ENCODE data around the gene CCIN.

- TF ChIP-seq, protein P1, sequence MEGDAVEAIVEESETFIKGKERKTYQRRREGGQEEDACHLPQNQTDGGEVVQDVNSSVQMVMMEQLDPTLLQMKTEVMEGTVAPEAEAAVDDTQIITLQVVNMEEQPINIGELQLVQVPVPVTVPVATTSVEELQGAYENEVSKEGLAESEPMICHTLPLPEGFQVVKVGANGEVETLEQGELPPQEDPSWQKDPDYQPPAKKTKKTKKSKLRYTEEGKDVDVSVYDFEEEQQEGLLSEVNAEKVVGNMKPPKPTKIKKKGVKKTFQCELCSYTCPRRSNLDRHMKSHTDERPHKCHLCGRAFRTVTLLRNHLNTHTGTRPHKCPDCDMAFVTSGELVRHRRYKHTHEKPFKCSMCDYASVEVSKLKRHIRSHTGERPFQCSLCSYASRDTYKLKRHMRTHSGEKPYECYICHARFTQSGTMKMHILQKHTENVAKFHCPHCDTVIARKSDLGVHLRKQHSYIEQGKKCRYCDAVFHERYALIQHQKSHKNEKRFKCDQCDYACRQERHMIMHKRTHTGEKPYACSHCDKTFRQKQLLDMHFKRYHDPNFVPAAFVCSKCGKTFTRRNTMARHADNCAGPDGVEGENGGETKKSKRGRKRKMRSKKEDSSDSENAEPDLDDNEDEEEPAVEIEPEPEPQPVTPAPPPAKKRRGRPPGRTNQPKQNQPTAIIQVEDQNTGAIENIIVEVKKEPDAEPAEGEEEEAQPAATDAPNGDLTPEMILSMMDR (IDR thresholded peaks at IDR 0.05) = no peak
- TF ChIP-seq POLR2A (IDR thresholded peaks at IDR 0.05) = no peak
These were observed 45.7 kb upstream of the CCIN start for GRCh38 chr9:36123515-36123914.
